Peyer's patch (tissue), 4 donors: ENCODE measurements around the gene OR4D5. TPM values are rescaled to one million over a fixed set of nuclear protein-coding genes. Genes with fewer than 3 reads are reported as not detected.

ENCODE experiments used
- DNase-seq, 3 donors: peaks; one replicate each; pipeline ENCODE4 v3.0.0-alpha.2; 2017 to 2019
- H3K27ac ChIP-seq, 4 donors: fragments of 200-600 bp; sonication (generic); one replicate each; pipeline ENCODE4 v1.5.1; 2016 to 2019
- H3K27me3 ChIP-seq, 2 donors: fragments of 200-600 bp; sonication (generic); one replicate each; pipeline ENCODE4 v1.5.1; 2019
- H3K36me3 ChIP-seq, 3 donors: fragments of 200-600 bp; sonication (generic); one replicate each; pipeline ENCODE4 v1.5.1; 2016 to 2019
- H3K4me1 ChIP-seq, 4 donors: fragments of 200-600 bp; sonication (generic); one replicate each; pipeline ENCODE4 v1.5.1; 2016 to 2019
- H3K4me3 ChIP-seq, 4 donors: fragments of 200-600 bp; sonication (generic); 1 replicate in 3 of 4; 2 replicates in 1 of 4; pipeline ENCODE4 v1.5.1; 2016 to 2019; ENCODE audit warnings: mild to moderate bottlenecking in 1 of 4
- H3K9me3 ChIP-seq, 4 donors: fragments of 200-600 bp; sonication (generic); one replicate each; pipeline ENCODE4 v1.5.1; 2016 to 2019; ENCODE audit warnings: mild to moderate bottlenecking in 1 of 4
- CTCF ChIP-seq, 6 experiments: fragments of 450-650 bp in 4 of 6; fragments of 200-600 bp in 2 of 6; sonication (generic) in 1 of 6; IDR thresholded peaks; one replicate each; pipeline ENCODE4 v1.5.1; 2017 to 2019; ENCODE audit warnings: antibody characterized with exemption in 6 of 6, mild to moderate bottlenecking in 3 of 6, moderate library complexity in 1 of 6
- POLR2A ChIP-seq, 2 donors: fragments of 450-650 bp; IDR thresholded peaks; one replicate each; pipeline ENCODE4 v1.5.1; 2017; ENCODE audit warnings: antibody characterized with exemption in 2 of 2, mild to moderate bottlenecking in 2 of 2, moderate library complexity in 2 of 2
- total RNA-seq, 4 donors: library from RNA; depleted of rRNA; stranded (reverse); fragments of >200 nt; gene quantifications; one replicate each; pipeline ENCODE4 v1.1.0, GENCODE V29; 2016

The OR4D5 gene
- total RNA-seq, 4 donors from 2014 or later = not detected

GRCh38 chr11:123905826-123906225 lies 33.6 kb upstream of the OR4D5 start:
- Histone ChIP-seq H3K36me3 (no peaks in the 10 kb centered on the region), H3K27me3 (no peaks in the 10 kb centered on the region), H3K9me3 (no peaks in the 10 kb centered on the region), H3K4me3 (no peak overlapping the region), H3K27ac (no peak overlapping the region), H3K4me1 (no peaks in the 10 kb centered on the region)
- DNase-seq = no peak
- TF ChIP-seq CTCF (IDR thresholded peaks at IDR 0.05) (no peak), POLR2A (IDR thresholded peaks at IDR 0.05) (no peak)

- Histone ChIP-seq H3K27me3 (no peaks in the 10 kb centered on the region), H3K4me3 (no peak overlapping the region), H3K36me3 (no peaks in the 10 kb centered on the region), H3K4me1 (no peaks in the 10 kb centered on the region), H3K9me3 (no peaks in the 10 kb centered on the region), H3K27ac (no peak overlapping the region)
- TF ChIP-seq CTCF (IDR thresholded peaks at IDR 0.05) = no peak
- TF ChIP-seq POLR2A (IDR thresholded peaks at IDR 0.05) = no peak
- no peak for DNase-seq
Observed at GRCh38 chr11:123920943-123921342, 18.5 kb upstream of the OR4D5 start.

- Histone ChIP-seq H3K4me1 (no peaks in the 10 kb centered on the region), H3K27ac (no peak overlapping the region), H3K4me3 (no peak overlapping the region), H3K36me3 (no peaks in the 10 kb centered on the region), H3K9me3 (no peaks in the 10 kb centered on the region), H3K27me3 (no peaks in the 10 kb centered on the region)
- TF ChIP-seq CTCF (IDR thresholded peaks at IDR 0.05) (no peak), POLR2A (IDR thresholded peaks at IDR 0.05) (no peak)
- DNase-seq = no peak
Observed at GRCh38 chr11:123924027-123924426, 15.4 kb upstream of the OR4D5 start.

- Histone ChIP-seq H3K27ac (no peak overlapping the region), H3K4me3 (no peak overlapping the region), H3K27me3 (no peaks in the 10 kb centered on the region), H3K36me3 (no peaks in the 10 kb centered on the region), H3K4me1 (no peaks in the 10 kb centered on the region), H3K9me3 (no peaks in the 10 kb centered on the region)
- DNase-seq = no peak
- TF ChIP-seq POLR2A (IDR thresholded peaks at IDR 0.05) = no peak
- TF ChIP-seq CTCF (IDR thresholded peaks at IDR 0.05) = no peak
Observed at GRCh38 chr11:123942413-123942812, 3.0 kb downstream of the OR4D5 start.

GRCh38 chr11:123943738-123944137 lies 4.3 kb downstream of the OR4D5 start, which contains the start of gene OR6T1:
OR6T1 (minus strand) TSS chr11:123943838; CDS start chr11:123943838, 0 bp downstream.
- Histone ChIP-seq H3K9me3 (no peaks in the 10 kb centered on the region), H3K36me3 (no peaks in the 10 kb centered on the region), H3K4me3 (no peak within 1 kb of the TSS), H3K27me3 (no peaks in the 10 kb centered on the region), H3K27ac (no peak within 1 kb of the TSS), H3K4me1 (no peaks in the 10 kb centered on the region)
- DNase-seq = no peak
- TF ChIP-seq CTCF (IDR thresholded peaks at IDR 0.05) (no peak), POLR2A (IDR thresholded peaks at IDR 0.05) (no peak)

- no peaks in the 10 kb centered on the region for H3K9me3 ChIP-seq
- no peak for TF ChIP-seq CTCF (IDR thresholded peaks at IDR 0.05)
- no peak for TF ChIP-seq POLR2A (IDR thresholded peaks at IDR 0.05)
- no peak overlapping the region for H3K27ac ChIP-seq
- no peaks in the 10 kb centered on the region for H3K4me1 ChIP-seq
- no peaks in the 10 kb centered on the region for H3K27me3 ChIP-seq
- no peak for DNase-seq
- no peaks in the 10 kb centered on the region for H3K36me3 ChIP-seq
- no peak overlapping the region for H3K4me3 ChIP-seq
Observed at GRCh38 chr11:123945132-123945531, 5.7 kb downstream of the OR4D5 start.
